Loucy (cell line): Measurements from ENCODE around the gene TM7SF3.

ENCODE experiments used
- H2AFZ ChIP-seq: fragments of 200-600 bp; sonication (generic); 2 replicates; pipeline ENCODE4 v1.6.0; 2016; ENCODE audit warnings: antibody characterized with exemption, mild to moderate bottlenecking, low read length, moderate library complexity
- H3F3A ChIP-seq: fragments of 200-600 bp; 2 replicates; pipeline ENCODE4 v1.6.0; 2016; ENCODE audit warnings: antibody characterized with exemption, low read depth, mild to moderate bottlenecking
- H3K27me3 ChIP-seq: fragments of 200-600 bp; sonication (generic); 2 replicates; pipeline ENCODE4 v1.6.1; 2014; ENCODE audit warnings: low read length, mild to moderate bottlenecking; ENCODE audit not compliant: insufficient read depth, poor library complexity, severe bottlenecking
- H3K36me3 ChIP-seq: fragments of 200-600 bp; sonication (generic); 2 replicates; pipeline ENCODE4 v1.6.1; 2016; ENCODE audit warnings: low read length; ENCODE audit not compliant: insufficient read depth
- H3K4me1 ChIP-seq: fragments of 200-600 bp; sonication (generic); 2 replicates; pipeline ENCODE4 v1.5.1; 2014; ENCODE audit warnings: low read length, mild to moderate bottlenecking; ENCODE audit not compliant: insufficient read depth, poor library complexity, severe bottlenecking
- H3K4me2 ChIP-seq: fragments of 200-600 bp; sonication (generic); 2 replicates; pipeline ENCODE4 v1.6.0; 2014; ENCODE audit warnings: antibody characterized with exemption, low read length, low read depth, mild to moderate bottlenecking; ENCODE audit not compliant: poor library complexity, severe bottlenecking
- H3K4me3 ChIP-seq: fragments of 200-600 bp; sonication (generic); 2 replicates; pipeline ENCODE4 v1.5.1; 2014; ENCODE audit warnings: low read length, mild to moderate bottlenecking, mixed read lengths; ENCODE audit not compliant: poor library complexity, severe bottlenecking
- H3K79me2 ChIP-seq: fragments of 200-600 bp; sonication (generic); 2 replicates; pipeline ENCODE4 v1.6.1; 2014; ENCODE audit warnings: low read length; ENCODE audit not compliant: insufficient read depth
- H3K9ac ChIP-seq: fragments of 200-600 bp; sonication (generic); 2 replicates; pipeline ENCODE4 v1.6.0; 2014; ENCODE audit warnings: mild to moderate bottlenecking, low read depth, low read length, moderate library complexity; ENCODE audit not compliant: poor library complexity, severe bottlenecking
- H3K9me2 ChIP-seq: fragments of 200-600 bp; sonication (generic); replicated peaks from 2 replicates; pipeline ENCODE4 v1.6.1; 2016; ENCODE audit warnings: low read depth, low read length, mixed read lengths
- H3K9me3 ChIP-seq: fragments of 200-600 bp; sonication (generic); 2 replicates; pipeline ENCODE4 v1.6.1; 2014; ENCODE audit warnings: mild to moderate bottlenecking, antibody characterized with exemption, low read length, low read depth; ENCODE audit not compliant: insufficient read depth
- H4K20me1 ChIP-seq: fragments of 200-600 bp; sonication (generic); 2 replicates; pipeline ENCODE4 v1.6.0; 2014; ENCODE audit warnings: antibody characterized with exemption, low read length, mild to moderate bottlenecking; ENCODE audit not compliant: insufficient read depth, poor library complexity, severe bottlenecking
- CTCF ChIP-seq: fragments of 200-600 bp; sonication (generic); conservative IDR thresholded peaks from 2 replicates; pipeline ENCODE4 v1.5.1; 2014; ENCODE audit warnings: mild to moderate bottlenecking, antibody characterized with exemption, low read length
- EZH2phosphoT487 ChIP-seq: fragments of 200-600 bp; IDR thresholded peaks from 2 replicates; pipeline ENCODE4 v1.6.1; 2018; ENCODE audit warnings: antibody characterized with exemption, mild to moderate bottlenecking, moderate library complexity, borderline replicate concordance

The TM7SF3 gene

GRCh38 chr12:27002141-27002540 lies 12.0 kb downstream of the TM7SF3 start:
- no peaks in the 10 kb centered on the region for H3K27me3 ChIP-seq
- TF ChIP-seq EZH2phosphoT487: no peak
- TF ChIP-seq CTCF: no peak
- no peaks in the 10 kb centered on the region for H3K9me3 ChIP-seq
- peaks cover 67% of the 10 kb centered on the region for H3K4me1 ChIP-seq
- no peaks in the 10 kb centered on the region for H3K9me2 ChIP-seq
- H4K20me1 ChIP-seq: no peaks in the 10 kb centered on the region
- peak overlapping the region; percentile 42 for H3K9ac ChIP-seq
- peaks cover 9% of the 10 kb centered on the region; the same call in 1 of the 2 replicates for H3F3A ChIP-seq
- H3K36me3 ChIP-seq: peaks cover 23% of the 10 kb centered on the region
- H2AFZ ChIP-seq: no peak overlapping the region
- H3K79me2 ChIP-seq: peaks cover 77% of the 10 kb centered on the region
- H3K4me2 ChIP-seq: peak overlapping the region; percentile 69
- H3K4me3 ChIP-seq: peak overlapping the region; percentile 49

GRCh38 chr12:27001663-27002062 lies 12.5 kb downstream of the TM7SF3 start:
- H3K4me3 ChIP-seq: peak overlapping the region; percentile 49
- no peaks in the 10 kb centered on the region for H4K20me1 ChIP-seq
- H3K4me1 ChIP-seq: peaks cover 67% of the 10 kb centered on the region
- peaks cover 76% of the 10 kb centered on the region for H3K79me2 ChIP-seq
- H3K4me2 ChIP-seq: peak overlapping the region; percentile 69
- H3K27me3 ChIP-seq: no peaks in the 10 kb centered on the region
- peaks cover 27% of the 10 kb centered on the region for H3K36me3 ChIP-seq
- TF ChIP-seq CTCF (no peak), EZH2phosphoT487 (no peak)
- H3K9me2 ChIP-seq: no peaks in the 10 kb centered on the region
- peaks cover 9% of the 10 kb centered on the region; the same call in 1 of the 2 replicates for H3F3A ChIP-seq
- peak overlapping the region; percentile 42 for H3K9ac ChIP-seq
- no peaks in the 10 kb centered on the region for H3K9me3 ChIP-seq
- no peak overlapping the region for H2AFZ ChIP-seq

- Histone ChIP-seq H3K9me3 (no peaks in the 10 kb centered on the region), H3K27me3 (no peaks in the 10 kb centered on the region), H3K79me2 (peaks cover 72% of the 10 kb centered on the region), H3K9ac (peak overlapping the region; percentile 42), H3K9me2 (no peaks in the 10 kb centered on the region), H2AFZ (no peak overlapping the region), H3K4me3 (peak overlapping the region; percentile 49), H3K4me2 (peak overlapping the region; percentile 69), H3K4me1 (peaks cover 71% of the 10 kb centered on the region), H3F3A (peaks cover 9% of the 10 kb centered on the region; the same call in 1 of the 2 replicates), H4K20me1 (no peaks in the 10 kb centered on the region), H3K36me3 (peaks cover 34% of the 10 kb centered on the region)
- TF ChIP-seq EZH2phosphoT487 (no peak), CTCF (no peak)
Measured at GRCh38 chr12:27000961-27001360, 13.2 kb downstream of the TM7SF3 start.
